Loucy (cell line): ENCODE measurements around the gene TMOD4.

Source experiments
- H2AFZ ChIP-seq: fragments of 200-600 bp; sonication (generic); 2 replicates; pipeline ENCODE4 v1.6.0; 2016; ENCODE audit warnings: antibody characterized with exemption, mild to moderate bottlenecking, low read length, moderate library complexity
- H3F3A ChIP-seq: fragments of 200-600 bp; 2 replicates; pipeline ENCODE4 v1.6.0; 2016; ENCODE audit warnings: antibody characterized with exemption, low read depth, mild to moderate bottlenecking
- H3K27me3 ChIP-seq: fragments of 200-600 bp; sonication (generic); 2 replicates; pipeline ENCODE4 v1.6.1; 2014; ENCODE audit warnings: low read length, mild to moderate bottlenecking; ENCODE audit not compliant: insufficient read depth, poor library complexity, severe bottlenecking
- H3K36me3 ChIP-seq: fragments of 200-600 bp; sonication (generic); 2 replicates; pipeline ENCODE4 v1.6.1; 2016; ENCODE audit warnings: low read length; ENCODE audit not compliant: insufficient read depth
- H3K4me1 ChIP-seq: fragments of 200-600 bp; sonication (generic); 2 replicates; pipeline ENCODE4 v1.5.1; 2014; ENCODE audit warnings: low read length, mild to moderate bottlenecking; ENCODE audit not compliant: insufficient read depth, poor library complexity, severe bottlenecking
- H3K4me2 ChIP-seq: fragments of 200-600 bp; sonication (generic); 2 replicates; pipeline ENCODE4 v1.6.0; 2014; ENCODE audit warnings: antibody characterized with exemption, low read length, low read depth, mild to moderate bottlenecking; ENCODE audit not compliant: poor library complexity, severe bottlenecking
- H3K4me3 ChIP-seq: fragments of 200-600 bp; sonication (generic); 2 replicates; pipeline ENCODE4 v1.5.1; 2014; ENCODE audit warnings: low read length, mild to moderate bottlenecking, mixed read lengths; ENCODE audit not compliant: poor library complexity, severe bottlenecking
- H3K79me2 ChIP-seq: fragments of 200-600 bp; sonication (generic); 2 replicates; pipeline ENCODE4 v1.6.1; 2014; ENCODE audit warnings: low read length; ENCODE audit not compliant: insufficient read depth
- H3K9ac ChIP-seq: fragments of 200-600 bp; sonication (generic); 2 replicates; pipeline ENCODE4 v1.6.0; 2014; ENCODE audit warnings: mild to moderate bottlenecking, low read depth, low read length, moderate library complexity; ENCODE audit not compliant: poor library complexity, severe bottlenecking
- H3K9me2 ChIP-seq: fragments of 200-600 bp; sonication (generic); replicated peaks from 2 replicates; pipeline ENCODE4 v1.6.1; 2016; ENCODE audit warnings: low read depth, low read length, mixed read lengths
- H3K9me3 ChIP-seq: fragments of 200-600 bp; sonication (generic); 2 replicates; pipeline ENCODE4 v1.6.1; 2014; ENCODE audit warnings: mild to moderate bottlenecking, antibody characterized with exemption, low read length, low read depth; ENCODE audit not compliant: insufficient read depth
- H4K20me1 ChIP-seq: fragments of 200-600 bp; sonication (generic); 2 replicates; pipeline ENCODE4 v1.6.0; 2014; ENCODE audit warnings: antibody characterized with exemption, low read length, mild to moderate bottlenecking; ENCODE audit not compliant: insufficient read depth, poor library complexity, severe bottlenecking
- CTCF ChIP-seq: fragments of 200-600 bp; sonication (generic); conservative IDR thresholded peaks from 2 replicates; pipeline ENCODE4 v1.5.1; 2014; ENCODE audit warnings: mild to moderate bottlenecking, antibody characterized with exemption, low read length
- EZH2phosphoT487 ChIP-seq: fragments of 200-600 bp; IDR thresholded peaks from 2 replicates; pipeline ENCODE4 v1.6.1; 2018; ENCODE audit warnings: antibody characterized with exemption, mild to moderate bottlenecking, moderate library complexity, borderline replicate concordance

The TMOD4 gene

GRCh38 chr1:151143986-151144385 is 31.8 kb downstream of the TMOD4 start:
- Histone ChIP-seq H2AFZ (no peak overlapping the region), H3K4me2 (no peak overlapping the region), H3K4me3 (no peak overlapping the region), H3K9me2 (no peaks in the 10 kb centered on the region), H3K9me3 (no peaks in the 10 kb centered on the region), H4K20me1 (no peaks in the 10 kb centered on the region), H3K9ac (no peak overlapping the region), H3K79me2 (no peaks in the 10 kb centered on the region), H3K27me3 (peaks cover 15% of the 10 kb centered on the region), H3F3A (no peaks in the 10 kb centered on the region), H3K36me3 (no peaks in the 10 kb centered on the region), H3K4me1 (peaks cover 7% of the 10 kb centered on the region)
- TF ChIP-seq CTCF: no peak
- TF ChIP-seq EZH2phosphoT487: no peak

DNA sequence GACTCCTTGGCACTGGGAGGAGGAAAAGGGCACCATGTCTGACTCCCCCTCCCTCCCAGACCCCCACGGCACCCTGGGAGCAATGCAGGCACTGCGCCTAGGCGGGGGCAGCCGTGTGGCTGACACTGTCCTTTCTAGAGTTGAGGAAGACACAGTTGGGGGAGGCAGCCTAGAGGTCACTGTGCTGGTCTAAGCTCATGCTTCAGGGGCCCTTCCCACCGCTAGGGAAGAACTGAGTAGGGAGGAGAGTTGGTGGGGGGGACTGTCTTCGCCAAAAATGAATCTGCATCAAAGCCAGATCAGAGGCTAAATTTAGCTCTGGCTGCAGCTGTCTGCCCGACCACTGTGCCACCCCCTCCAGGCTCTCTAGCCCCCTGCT is 32.7 kb downstream of the TMOD4 start:
- H3K4me2 ChIP-seq: no peak overlapping the region
- H3K27me3 ChIP-seq: peaks cover 15% of the 10 kb centered on the region
- H3K79me2 ChIP-seq: no peaks in the 10 kb centered on the region
- no peaks in the 10 kb centered on the region for H3K9me2 ChIP-seq
- H3K4me3 ChIP-seq: no peak overlapping the region
- no peak overlapping the region for H2AFZ ChIP-seq
- peaks cover 7% of the 10 kb centered on the region for H3K4me1 ChIP-seq
- no peaks in the 10 kb centered on the region for H4K20me1 ChIP-seq
- no peaks in the 10 kb centered on the region for H3K36me3 ChIP-seq
- no peaks in the 10 kb centered on the region for H3F3A ChIP-seq
- no peak for TF ChIP-seq EZH2phosphoT487
- TF ChIP-seq CTCF: no peak
- H3K9me3 ChIP-seq: no peaks in the 10 kb centered on the region
- no peak overlapping the region for H3K9ac ChIP-seq

GRCh38 chr1:151142411-151143056 is 33.2 kb downstream of the TMOD4 start:
- H3K27me3 ChIP-seq: peaks cover 11% of the 10 kb centered on the region
- no peak overlapping the region for H2AFZ ChIP-seq
- no peak overlapping the region for H3K4me3 ChIP-seq
- no peaks in the 10 kb centered on the region for H3F3A ChIP-seq
- no peaks in the 10 kb centered on the region for H3K79me2 ChIP-seq
- H3K9ac ChIP-seq: no peak overlapping the region
- no peaks in the 10 kb centered on the region for H3K9me3 ChIP-seq
- H3K9me2 ChIP-seq: no peaks in the 10 kb centered on the region
- no peak for TF ChIP-seq EZH2phosphoT487
- no peak for TF ChIP-seq CTCF
- H3K4me2 ChIP-seq: no peak overlapping the region
- no peaks in the 10 kb centered on the region for H4K20me1 ChIP-seq
- H3K36me3 ChIP-seq: no peaks in the 10 kb centered on the region
- H3K4me1 ChIP-seq: peaks cover 7% of the 10 kb centered on the region
